Ishikawa (cell line): ENCODE measurements around the gene TXLNB.

ENCODE experiments used
- CEBPB ChIP-seq: IDR thresholded peaks from 2 replicates; pipeline ENCODE4 v1.6.1; 2012
- CREB1 ChIP-seq: IDR thresholded peaks from 2 replicates; pipeline ENCODE4 v1.6.1; 2012; ENCODE audit warnings: low read depth
- EGR1 ChIP-seq: IDR thresholded peaks from 2 replicates; pipeline ENCODE4 v1.6.1; 2012
- EP300 ChIP-seq: IDR thresholded peaks from 2 replicates; pipeline ENCODE4 v1.6.1; 2012; ENCODE audit warnings: borderline replicate concordance
- FOXM1 ChIP-seq: IDR thresholded peaks from 2 replicates; pipeline ENCODE4 v1.6.1; 2012; ENCODE audit warnings: low read depth, borderline replicate concordance
- NFIC ChIP-seq: IDR thresholded peaks from 2 replicates; pipeline ENCODE4 v1.6.1; 2012
- RAD21 ChIP-seq: IDR thresholded peaks from 2 replicates; pipeline ENCODE4 v1.6.1; 2012; ENCODE audit warnings: low read depth
- TAF1 ChIP-seq: IDR thresholded peaks from 2 replicates; pipeline ENCODE4 v1.6.1; 2012; ENCODE audit warnings: low read depth, mild to moderate bottlenecking
- TCF12 ChIP-seq: IDR thresholded peaks from 2 replicates; pipeline ENCODE4 v1.6.1; 2012; ENCODE audit warnings: low read depth
- TEAD4 ChIP-seq: IDR thresholded peaks from 2 replicates; pipeline ENCODE4 v1.6.1; 2012
- YY1 ChIP-seq: IDR thresholded peaks from 2 replicates; pipeline ENCODE4 v1.6.1; 2012; ENCODE audit warnings: low read depth
- ZBTB7A ChIP-seq: IDR thresholded peaks from 2 replicates; pipeline ENCODE4 v1.6.1; 2012; ENCODE audit warnings: low read depth
- TF ChIP-seq, protein P1 (sequence below): IDR thresholded peaks from 2 replicates; pipeline ENCODE4 v1.6.1; 2012
- TF ChIP-seq, protein P2 (sequence below): IDR thresholded peaks from 2 replicates; pipeline ENCODE4 v1.6.1; 2012
- TF ChIP-seq, protein P3 (sequence below): IDR thresholded peaks from 2 replicates; pipeline ENCODE4 v1.6.1; 2012; ENCODE audit warnings: low read depth, mild to moderate bottlenecking

Gene TXLNB

DNA sequence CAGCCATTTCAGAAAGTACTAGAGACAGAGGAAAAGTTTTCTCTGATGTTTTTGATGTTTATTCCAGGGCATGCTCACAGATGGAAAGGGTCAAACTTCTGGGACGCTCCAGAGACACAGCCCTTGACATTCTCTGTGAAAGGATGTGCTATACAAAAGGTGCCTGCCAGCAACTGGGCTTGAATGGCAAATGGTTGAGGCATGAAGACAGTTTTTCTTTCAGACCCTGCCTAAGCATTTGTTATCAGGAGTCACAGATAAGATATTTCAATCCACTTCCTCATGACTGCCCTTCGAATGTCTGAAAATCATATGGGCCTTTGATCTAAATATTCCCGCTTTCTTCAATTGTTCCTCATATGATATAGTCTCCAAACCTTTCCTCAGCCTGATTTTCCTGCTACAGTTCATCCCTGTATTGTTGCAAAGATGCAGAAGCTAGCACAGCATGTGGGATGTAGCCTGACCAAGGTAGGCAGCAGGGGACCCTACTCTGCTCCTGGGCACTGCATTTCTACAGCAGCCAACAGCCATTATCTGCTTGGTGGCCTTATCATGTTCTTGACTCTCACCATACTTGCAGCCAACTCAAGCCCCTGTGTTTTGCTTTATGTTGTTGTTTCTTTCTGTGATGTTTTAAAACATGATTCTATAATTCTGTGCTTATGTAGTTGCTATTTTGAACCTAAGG, 14.6 kb upstream of the TXLNB start:
- TF ChIP-seq, protein P1, sequence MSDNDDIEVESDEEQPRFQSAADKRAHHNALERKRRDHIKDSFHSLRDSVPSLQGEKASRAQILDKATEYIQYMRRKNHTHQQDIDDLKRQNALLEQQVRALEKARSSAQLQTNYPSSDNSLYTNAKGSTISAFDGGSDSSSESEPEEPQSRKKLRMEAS: no peak
- no peak for TF ChIP-seq CREB1
- TF ChIP-seq ZBTB7A: no peak
- no peak for TF ChIP-seq RAD21
- TF ChIP-seq EP300: no peak
- TF ChIP-seq CEBPB: no peak
- TF ChIP-seq, protein P2, sequence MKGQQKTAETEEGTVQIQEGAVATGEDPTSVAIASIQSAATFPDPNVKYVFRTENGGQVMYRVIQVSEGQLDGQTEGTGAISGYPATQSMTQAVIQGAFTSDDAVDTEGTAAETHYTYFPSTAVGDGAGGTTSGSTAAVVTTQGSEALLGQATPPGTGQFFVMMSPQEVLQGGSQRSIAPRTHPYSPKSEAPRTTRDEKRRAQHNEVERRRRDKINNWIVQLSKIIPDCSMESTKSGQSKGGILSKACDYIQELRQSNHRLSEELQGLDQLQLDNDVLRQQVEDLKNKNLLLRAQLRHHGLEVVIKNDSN: no peak
- TF ChIP-seq EGR1: no peak
- no peak for TF ChIP-seq TAF1
- TF ChIP-seq, protein P3, sequence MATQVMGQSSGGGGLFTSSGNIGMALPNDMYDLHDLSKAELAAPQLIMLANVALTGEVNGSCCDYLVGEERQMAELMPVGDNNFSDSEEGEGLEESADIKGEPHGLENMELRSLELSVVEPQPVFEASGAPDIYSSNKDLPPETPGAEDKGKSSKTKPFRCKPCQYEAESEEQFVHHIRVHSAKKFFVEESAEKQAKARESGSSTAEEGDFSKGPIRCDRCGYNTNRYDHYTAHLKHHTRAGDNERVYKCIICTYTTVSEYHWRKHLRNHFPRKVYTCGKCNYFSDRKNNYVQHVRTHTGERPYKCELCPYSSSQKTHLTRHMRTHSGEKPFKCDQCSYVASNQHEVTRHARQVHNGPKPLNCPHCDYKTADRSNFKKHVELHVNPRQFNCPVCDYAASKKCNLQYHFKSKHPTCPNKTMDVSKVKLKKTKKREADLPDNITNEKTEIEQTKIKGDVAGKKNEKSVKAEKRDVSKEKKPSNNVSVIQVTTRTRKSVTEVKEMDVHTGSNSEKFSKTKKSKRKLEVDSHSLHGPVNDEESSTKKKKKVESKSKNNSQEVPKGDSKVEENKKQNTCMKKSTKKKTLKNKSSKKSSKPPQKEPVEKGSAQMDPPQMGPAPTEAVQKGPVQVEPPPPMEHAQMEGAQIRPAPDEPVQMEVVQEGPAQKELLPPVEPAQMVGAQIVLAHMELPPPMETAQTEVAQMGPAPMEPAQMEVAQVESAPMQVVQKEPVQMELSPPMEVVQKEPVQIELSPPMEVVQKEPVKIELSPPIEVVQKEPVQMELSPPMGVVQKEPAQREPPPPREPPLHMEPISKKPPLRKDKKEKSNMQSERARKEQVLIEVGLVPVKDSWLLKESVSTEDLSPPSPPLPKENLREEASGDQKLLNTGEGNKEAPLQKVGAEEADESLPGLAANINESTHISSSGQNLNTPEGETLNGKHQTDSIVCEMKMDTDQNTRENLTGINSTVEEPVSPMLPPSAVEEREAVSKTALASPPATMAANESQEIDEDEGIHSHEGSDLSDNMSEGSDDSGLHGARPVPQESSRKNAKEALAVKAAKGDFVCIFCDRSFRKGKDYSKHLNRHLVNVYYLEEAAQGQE: no peak
- no peak for TF ChIP-seq TCF12
- TF ChIP-seq FOXM1: no peak
- no peak for TF ChIP-seq YY1

DNA sequence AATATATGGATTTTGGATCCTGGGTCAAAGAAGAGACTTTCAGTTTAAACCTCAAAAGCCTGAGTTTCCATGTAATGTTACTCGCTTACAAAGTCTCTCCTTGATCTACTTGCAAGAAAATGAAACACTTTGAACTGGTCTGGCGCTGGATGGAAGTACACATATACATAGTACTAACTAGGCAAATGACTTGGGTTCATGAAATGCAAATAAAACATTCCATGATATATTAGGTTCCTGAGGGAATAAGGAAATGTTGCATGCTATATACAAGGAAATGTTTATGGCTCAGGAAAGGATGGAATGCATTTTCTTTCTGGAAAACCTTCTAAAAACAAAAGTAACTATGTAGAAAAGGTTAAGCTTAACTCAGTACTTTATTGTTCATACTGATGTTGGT, 11.4 kb upstream of the TXLNB start:
- TF ChIP-seq CEBPB (no peak), EP300 (no peak), EGR1 (no peak), CREB1 (no peak)
- TF ChIP-seq, protein P2: no peak

DNA sequence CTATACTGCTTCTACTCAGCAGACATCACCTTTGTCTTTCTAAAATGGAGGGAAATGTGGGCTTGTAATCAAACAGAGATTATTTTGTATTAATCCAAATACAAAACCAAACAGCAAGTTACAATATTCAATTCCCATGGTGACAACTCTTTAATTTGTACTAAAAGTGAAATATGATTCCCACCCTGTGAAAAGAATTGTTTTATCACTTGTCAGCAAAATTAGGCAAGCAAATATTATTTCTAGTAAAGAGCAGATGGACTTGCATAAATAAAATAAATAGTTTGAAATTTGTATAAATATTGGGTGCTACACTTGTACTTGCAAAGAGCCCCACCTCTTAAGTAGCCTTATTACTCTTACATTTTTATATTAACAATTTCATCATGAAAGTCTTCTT, 6.1 kb upstream of the TXLNB start:
- TF ChIP-seq FOXM1 (no peak), YY1 (no peak), ZBTB7A (no peak), EP300 (no peak)

DNA sequence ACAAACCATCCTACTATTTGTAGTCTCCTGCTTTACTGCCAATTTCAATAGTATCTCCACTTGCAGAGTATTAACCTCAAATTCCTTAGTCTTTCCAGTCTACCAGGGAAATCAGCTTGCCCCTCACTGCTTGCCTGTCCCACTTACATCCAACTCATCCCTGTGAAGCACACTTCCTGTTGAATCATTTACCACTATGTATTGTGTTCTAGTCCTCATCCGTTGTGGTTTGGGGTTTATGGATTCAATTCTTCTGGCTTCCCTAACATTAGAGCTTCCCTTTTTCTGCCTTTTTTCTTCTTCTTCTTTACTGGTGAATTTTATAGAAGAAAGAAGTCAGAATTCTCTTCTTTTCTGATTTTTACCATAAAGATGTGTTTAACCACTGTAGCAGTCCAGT, 5.1 kb upstream of the TXLNB start:
- TF ChIP-seq ZBTB7A: no peak
- TF ChIP-seq TAF1: no peak
- no peak for TF ChIP-seq EP300
- TF ChIP-seq, protein P3: no peak
- TF ChIP-seq, protein P2: no peak
- TF ChIP-seq, protein P1: no peak
- no peak for TF ChIP-seq EGR1
- TF ChIP-seq YY1: no peak
- no peak for TF ChIP-seq FOXM1
- no peak for TF ChIP-seq TEAD4
- no peak for TF ChIP-seq NFIC
- TF ChIP-seq CREB1: no peak
- TF ChIP-seq TCF12: no peak
- TF ChIP-seq CEBPB: no peak
- no peak for TF ChIP-seq RAD21

DNA sequence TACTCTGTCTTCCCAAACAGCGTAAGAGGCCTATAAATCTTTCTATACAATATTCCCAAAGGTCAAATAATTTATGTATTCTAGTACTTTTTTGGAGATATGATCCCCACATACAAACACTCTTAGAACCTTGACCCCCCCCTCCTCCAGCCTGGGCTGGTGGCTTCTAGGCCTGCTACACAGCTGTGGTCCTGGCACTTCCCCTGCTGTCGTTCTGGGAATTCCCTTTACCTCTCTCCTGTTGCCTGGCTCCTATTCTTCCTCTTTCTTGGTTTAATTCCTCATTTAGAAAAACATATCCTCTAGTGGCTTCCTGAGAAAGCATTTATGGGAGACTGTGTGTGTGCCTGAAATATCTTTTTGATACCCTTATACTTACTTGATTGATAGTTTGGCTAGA, 4.1 kb upstream of the TXLNB start:
- no peak for TF ChIP-seq NFIC
- TF ChIP-seq, protein P2: no peak
- TF ChIP-seq YY1: no peak
- no peak for TF ChIP-seq ZBTB7A
- no peak for TF ChIP-seq TEAD4
- no peak for TF ChIP-seq TCF12
- no peak for TF ChIP-seq TAF1
- TF ChIP-seq, protein P3: no peak
- no peak for TF ChIP-seq RAD21
- no peak for TF ChIP-seq EGR1
- no peak for TF ChIP-seq FOXM1
- TF ChIP-seq CREB1: no peak
- TF ChIP-seq, protein P1: no peak
- TF ChIP-seq EP300: no peak
- no peak for TF ChIP-seq CEBPB
